B cell (primary cell): Measurements from ENCODE around the gene GLB1L2. TPM values are rescaled to one million over a fixed set of nuclear protein-coding genes. Genes with fewer than 3 reads are reported as not detected.

Source experiments
- ATAC-seq: fragments of 200-7000 bp; cut with Tn5 transposase; one replicate; pipeline ENCODE4 v1.10.0; 2021; ENCODE audit warnings: low read depth, mild to moderate bottlenecking, moderate number of reproducible peaks, moderate library complexity
- CTCF ChIA-PET: fragments of 350-600 bp; sonication (Branson Sonifier 250); formaldehyde crosslinking; loops from one replicate; lab custom pipeline; 2021; ENCODE audit warnings: antibody characterized with exemption, inconsistent platforms; lab: Charles Lee
- POLR2A ChIA-PET: fragments of 350-600 bp; sonication (Branson Sonifier 250); formaldehyde crosslinking; loops from one replicate; lab custom pipeline; 2021; ENCODE audit warnings: antibody characterized with exemption; lab: Charles Lee
- DNase-seq: peaks from one replicate; pipeline ENCODE4 v3.0.0; 2013
- H2AFZ ChIP-seq: 2 replicates; pipeline ENCODE4 v1.6.1; 2012; ENCODE audit warnings: mild to moderate bottlenecking, low read depth, low read length; ENCODE audit not compliant: insufficient read depth, poor library complexity, severe bottlenecking
- H3K27ac ChIP-seq, 2 donors: 1 replicate in 1 of 2; 2 replicates in 1 of 2; pipeline ENCODE4 v1.5.1; 2012 to 2013; ENCODE audit warnings: low read length in 2 of 2, mild to moderate bottlenecking in 2 of 2, moderate library complexity in 1 of 2
- H3K27me3 ChIP-seq, 4 experiments: fragments of 200-600 bp in 1 of 4; sonication (generic) in 1 of 4; replicated peaks in 1 of 4; 1 replicate in 2 of 4; 2 replicates in 2 of 4; pipeline versions ENCODE4 v1.6.1 to v1.7.0; 2013 to 2016; ENCODE audit warnings: low read length in 3 of 4, mild to moderate bottlenecking in 2 of 4, mixed read lengths in 1 of 4, moderate library complexity in 1 of 4; ENCODE audit not compliant: insufficient read depth in 4 of 4, control insufficient read depth in 3 of 4; ENCODE audit errors: control extremely low read depth in 1 of 4
- H3K36me3 ChIP-seq, 2 experiments: replicated peaks in 1 of 2; 1 replicate in 1 of 2; 2 replicates in 1 of 2; pipeline versions ENCODE4 v1.6.1 to v1.7.1; 2013; ENCODE audit warnings: low read length in 1 of 2; ENCODE audit not compliant: insufficient read depth in 2 of 2, control insufficient read depth in 1 of 2; ENCODE audit errors: control extremely low read depth in 1 of 2, extremely low read depth in 1 of 2
- H3K4me1 ChIP-seq, 2 donors: fragments of 200-600 bp in 1 of 2; sonication (generic) in 1 of 2; 1 replicate in 1 of 2; 2 replicates in 1 of 2; pipeline versions ENCODE4 v1.5.1 to v1.6.1; 2013 to 2017; ENCODE audit warnings: low read length in 2 of 2; ENCODE audit not compliant: control insufficient read depth in 2 of 2, insufficient read depth in 2 of 2
- H3K4me2 ChIP-seq: replicated peaks from 2 replicates; pipeline ENCODE3; 2012; ENCODE audit warnings: mild to moderate bottlenecking, low read depth, low read length; ENCODE audit not compliant: poor library complexity, severe bottlenecking
- H3K4me3 ChIP-seq, 5 experiments: fragments of 200-600 bp in 1 of 5; sonication (generic) in 1 of 5; 1 replicate in 3 of 5; 2 replicates in 2 of 5; pipeline versions ENCODE4 v1.5.1 to v1.7.0; 2011 to 2016; ENCODE audit warnings: low read length in 4 of 5, mild to moderate bottlenecking in 4 of 5, low read depth in 2 of 5, control low read depth in 1 of 5, moderate library complexity in 1 of 5; ENCODE audit not compliant: insufficient read depth in 1 of 5; ENCODE audit errors: control extremely low read depth in 1 of 5, extremely low read depth in 1 of 5
- H3K79me2 ChIP-seq: fragments of 200-600 bp; sonication (generic); one replicate; pipeline ENCODE4 v1.6.0; 2016; ENCODE audit warnings: low read length; ENCODE audit not compliant: control insufficient read depth, insufficient read depth
- H3K9ac ChIP-seq: fragments of 200-600 bp; sonication (generic); 2 replicates; pipeline ENCODE4 v1.6.1; 2017; ENCODE audit warnings: mild to moderate bottlenecking, low read length, moderate library complexity
- H3K9me3 ChIP-seq, 3 donors: one replicate each; pipeline versions ENCODE4 v1.6.1 to v1.7.1; 2013; ENCODE audit warnings: low read length in 2 of 3; ENCODE audit not compliant: control insufficient read depth in 2 of 3, insufficient read depth in 1 of 3; ENCODE audit errors: control extremely low read depth in 1 of 3
- H4K20me1 ChIP-seq: 2 replicates; pipeline ENCODE4 v1.6.0; 2012; ENCODE audit warnings: mild to moderate bottlenecking, low read length; ENCODE audit not compliant: insufficient read depth, control insufficient read depth, poor library complexity, severe bottlenecking
- H3K27ac Mint-ChIP-seq: one replicate; pipeline ENCODE4 v1.8.0; 2021; ENCODE audit warnings: mixed read lengths
- H3K27me3 Mint-ChIP-seq: one replicate; pipeline ENCODE4 v1.8.0; 2021; ENCODE audit warnings: mixed read lengths
- H3K4me1 Mint-ChIP-seq: one replicate; pipeline ENCODE4 v1.8.0; 2021; ENCODE audit warnings: mixed read lengths
- H3K4me3 Mint-ChIP-seq: one replicate; pipeline ENCODE4 v1.8.0; 2021; ENCODE audit warnings: mixed read lengths
- H3K9me3 Mint-ChIP-seq: one replicate; pipeline ENCODE4 v1.8.0; 2022; ENCODE audit warnings: mixed read lengths; ENCODE audit not compliant: insufficient read depth
- EZH2 ChIP-seq: IDR thresholded peaks from 2 replicates; pipeline ENCODE4 v1.6.1; 2012; ENCODE audit warnings: borderline replicate concordance, low read depth, mild to moderate bottlenecking, moderate library complexity, low read length; ENCODE audit not compliant: insufficient read depth, poor library complexity, severe bottlenecking
- WGBS: methylation state at CpG from one replicate; pipeline ENCODE4 v1.1.5; 2013; ENCODE audit warnings: missing lambda C conversion rate; ENCODE audit not compliant: insufficient coverage; 5-methylcytosine and 5-hydroxymethylcytosine counted together
- intact Hi-C: fragments of 100-400 bp; cut with micrococcal nuclease; formaldehyde crosslinking; loops from one replicate; pipeline ENCODE4 v1.10.0; 2022
- polyA plus RNA-seq: library from polyadenylated mRNA; depleted of rRNA; stranded (reverse); fragments of >200 nt; gene quantifications from 2 replicates; pipeline ENCODE4 v1.2.3, GENCODE V29; 2012
- total RNA-seq, 2 donors: library from RNA; stranded (reverse); fragments of 120-200 nt in 1 of 2; gene quantifications; 1 replicate in 1 of 2; 2 replicates in 1 of 2; pipeline versions ENCODE4 v1.2.3 to v1.2.4, GENCODE V29; 2013 to 2022
- TF ChIP-seq, protein P1 (sequence below): fragments of 200-600 bp; IDR thresholded peaks from one replicate; pipeline ENCODE4 v1.8.0; 2022; ENCODE audit warnings: antibody characterized with exemption, mild to moderate bottlenecking

GLB1L2 gene
- total and polyA plus RNA-seq, 2 donors (not counting 1 experiment from before 2014, with no cell fraction given), result 0.31 to 0.44 TPM

DNA sequence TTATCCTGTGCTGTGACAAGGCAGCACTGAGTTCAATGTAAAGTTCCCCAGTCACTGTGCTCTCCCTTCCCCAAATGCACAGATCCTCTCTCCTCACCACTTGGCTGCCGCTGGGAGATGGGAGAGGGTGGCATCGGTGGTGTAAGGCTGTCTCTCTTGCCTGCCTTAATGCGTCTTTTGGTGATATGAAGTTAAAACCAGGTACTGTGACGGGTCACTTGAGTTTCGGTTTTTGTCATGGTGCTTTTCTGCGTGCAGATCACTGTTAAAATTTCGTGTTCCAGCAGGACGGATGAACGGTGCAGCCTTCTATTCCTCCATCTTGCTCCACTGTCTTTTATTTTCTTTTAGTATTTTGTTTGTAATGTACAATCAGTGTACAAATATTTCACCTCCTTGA is 18.6 kb downstream of the GLB1L2 start:
- H3K27ac ChIP-seq, result no peak overlapping the region
- CTCF ChIA-PET, result no interaction called here

DNA sequence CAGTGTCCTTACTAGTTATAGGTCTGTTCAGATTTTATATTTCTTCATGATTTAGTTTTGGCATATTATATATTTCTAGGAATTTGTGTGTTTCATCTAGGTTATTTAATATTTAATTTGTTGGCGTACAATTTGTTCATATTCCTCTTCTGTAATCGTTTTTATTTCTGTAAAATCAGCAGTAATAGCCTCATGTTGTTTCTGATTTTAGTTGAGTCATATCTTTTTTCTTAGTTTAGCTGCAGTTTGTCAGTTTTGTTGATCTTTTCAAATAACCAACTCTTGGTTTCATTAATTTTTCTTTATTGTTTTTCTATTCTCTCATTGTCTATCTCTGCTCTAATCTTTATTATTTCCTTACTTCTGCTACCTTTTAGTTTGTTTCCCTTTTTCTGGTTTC is 20.3 kb downstream of the GLB1L2 start:
- DNase-seq (no peak), ATAC-seq (no peak)
- Histone ChIP-seq H3K79me2 (no peaks in the 10 kb centered on the region), H3K36me3 (no peaks in the 10 kb centered on the region), H3K4me1 (no peaks in the 10 kb centered on the region), H3K27me3 (no peaks in the 10 kb centered on the region), H3K9me3 (peaks cover 0 to 3% (median 0%) of the 10 kb centered on the region in 3 donors), H3K4me2 (no peak overlapping the region), H3K27ac (no peak overlapping the region), H3K9ac (no peak overlapping the region), H4K20me1 (no peaks in the 10 kb centered on the region), H2AFZ (no peak overlapping the region), H3K4me3 (no peak overlapping the region)
- peaks cover 15% of the 10 kb centered on the region for H3K27me3 Mint-ChIP-seq
- WGBS, result no CpG with 5 or more reads among the region's 2 CpGs
- ChIA-PET CTCF (no interaction called here), POLR2A (no interaction called here)
- intact Hi-C loops, result no loop called here
- no peak for TF ChIP-seq EZH2
- TF ChIP-seq, protein P1, sequence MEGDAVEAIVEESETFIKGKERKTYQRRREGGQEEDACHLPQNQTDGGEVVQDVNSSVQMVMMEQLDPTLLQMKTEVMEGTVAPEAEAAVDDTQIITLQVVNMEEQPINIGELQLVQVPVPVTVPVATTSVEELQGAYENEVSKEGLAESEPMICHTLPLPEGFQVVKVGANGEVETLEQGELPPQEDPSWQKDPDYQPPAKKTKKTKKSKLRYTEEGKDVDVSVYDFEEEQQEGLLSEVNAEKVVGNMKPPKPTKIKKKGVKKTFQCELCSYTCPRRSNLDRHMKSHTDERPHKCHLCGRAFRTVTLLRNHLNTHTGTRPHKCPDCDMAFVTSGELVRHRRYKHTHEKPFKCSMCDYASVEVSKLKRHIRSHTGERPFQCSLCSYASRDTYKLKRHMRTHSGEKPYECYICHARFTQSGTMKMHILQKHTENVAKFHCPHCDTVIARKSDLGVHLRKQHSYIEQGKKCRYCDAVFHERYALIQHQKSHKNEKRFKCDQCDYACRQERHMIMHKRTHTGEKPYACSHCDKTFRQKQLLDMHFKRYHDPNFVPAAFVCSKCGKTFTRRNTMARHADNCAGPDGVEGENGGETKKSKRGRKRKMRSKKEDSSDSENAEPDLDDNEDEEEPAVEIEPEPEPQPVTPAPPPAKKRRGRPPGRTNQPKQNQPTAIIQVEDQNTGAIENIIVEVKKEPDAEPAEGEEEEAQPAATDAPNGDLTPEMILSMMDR, result no peak
- no peak overlapping the region for H3K27ac Mint-ChIP-seq
- peaks cover 3% of the 10 kb centered on the region for H3K9me3 Mint-ChIP-seq
- H3K4me3 Mint-ChIP-seq, result no peak overlapping the region
- H3K4me1 Mint-ChIP-seq, result peaks cover 4% of the 10 kb centered on the region

More for the DNA sequence above, 18.6 kb downstream of the GLB1L2 start:
- H3K27ac Mint-ChIP-seq, result no peak overlapping the region
- no peak overlapping the region for H2AFZ ChIP-seq
- H4K20me1 ChIP-seq, result no peaks in the 10 kb centered on the region
- peaks cover 4% of the 10 kb centered on the region for H3K4me1 Mint-ChIP-seq
- H3K27me3 ChIP-seq, result no peaks in the 10 kb centered on the region
- H3K9me3 ChIP-seq, result peaks cover 0 to 3% (median 0%) of the 10 kb centered on the region in 3 donors
- peaks cover 3% of the 10 kb centered on the region for H3K9me3 Mint-ChIP-seq
- DNase-seq (no peak), ATAC-seq (no peak)
- no peaks in the 10 kb centered on the region for H3K4me1 ChIP-seq
- intact Hi-C loops, result no loop called here
- H3K27me3 Mint-ChIP-seq, result peaks cover 11% of the 10 kb centered on the region
- H3K9ac ChIP-seq, result no peak overlapping the region
- POLR2A ChIA-PET, result no interaction called here
- H3K79me2 ChIP-seq, result no peaks in the 10 kb centered on the region
- H3K4me2 ChIP-seq, result no peak overlapping the region
- H3K36me3 ChIP-seq, result no peaks in the 10 kb centered on the region
- WGBS, result 73% methylated on average over 4 of the region's 9 CpGs
- no peak overlapping the region for H3K4me3 ChIP-seq
- H3K4me3 Mint-ChIP-seq, result no peak overlapping the region
- TF ChIP-seq EZH2, result no peak
- TF ChIP-seq, protein P1, result no peak
